Vagina (tissue), 2 donors: ENCODE results near the gene AMDHD1.

Experiments used
- CTCF ChIP-seq, 3 experiments: fragments of 450-650 bp in 2 of 3; fragments of 200-600 bp in 1 of 3; sonication (generic) in 1 of 3; IDR thresholded peaks; one replicate each; pipeline ENCODE4 v1.5.1; 2017 to 2019; ENCODE audit warnings: antibody characterized with exemption in 3 of 3, mild to moderate bottlenecking in 2 of 3, moderate library complexity in 2 of 3
- POLR2A ChIP-seq, 2 donors: fragments of 450-650 bp; IDR thresholded peaks; one replicate each; pipeline ENCODE4 v1.6.1; 2017; ENCODE audit warnings: antibody characterized with exemption in 2 of 2, mild to moderate bottlenecking in 2 of 2, moderate library complexity in 2 of 2
- POLR2AphosphoS5 ChIP-seq, 2 donors: sonication (generic); formaldehyde crosslinking; IDR thresholded peaks; one replicate each; pipeline ENCODE4 v1.9.0; 2017; ENCODE audit warnings: antibody characterized with exemption in 2 of 2, mild to moderate bottlenecking in 2 of 2, low read depth in 1 of 2; ENCODE audit not compliant: insufficient read depth in 1 of 2

GRCh38 chr12:95959107-95959506, 16.0 kb downstream of the AMDHD1 start:
- TF ChIP-seq CTCF (IDR thresholded peaks at IDR 0.05), result no peak
- TF ChIP-seq POLR2A (IDR thresholded peaks at IDR 0.05), result no peak
- TF ChIP-seq POLR2AphosphoS5 (IDR thresholded peaks at IDR 0.05; ENCODE audit: insufficient read depth in 1 of 2, low read depth in 1 of 2), result no peak
